AG10803 (cell line): ENCODE measurements around the gene GRIN2A.

Experiments
- DNase-seq: peaks from one replicate; pipeline ENCODE4 v3.0.0; 2010; ENCODE audit warnings: low read depth
- H3K4me3 ChIP-seq: 2 replicates; pipeline ENCODE4 v1.5.1; 2011; ENCODE audit warnings: mild to moderate bottlenecking, low read length, control low read depth
- CTCF ChIP-seq: conservative IDR thresholded peaks from 2 replicates; pipeline ENCODE4 v1.5.1; 2011; ENCODE audit warnings: mild to moderate bottlenecking, low read length, control low read depth, inconsistent platforms

The GRIN2A gene

GRCh38 chr16:10182222-10183053 is at the start of gene GRIN2A:
TSS of gene GRIN2A (minus strand) at chr16:10182428. CDS start at chr16:10180411, 2,017 bp downstream.
- no peak for TF ChIP-seq CTCF
- peak within 1 kb of the TSS; percentile 26 for H3K4me3 ChIP-seq
- DNase-seq: peak; percentile 16

GRCh38 chr16:10231563-10231962 is 49.3 kb upstream of the GRIN2A start:
- no peak for TF ChIP-seq CTCF
- no peak overlapping the region for H3K4me3 ChIP-seq
- DNase-seq: no peak

- TF ChIP-seq CTCF: no peak
- H3K4me3 ChIP-seq: no peak overlapping the region
- no peak for DNase-seq
Observed at GRCh38 chr16:10228779-10229178, 46.6 kb upstream of the GRIN2A start.

GRCh38 chr16:10226987-10227306 is 44.7 kb upstream of the GRIN2A start:
- no peak for DNase-seq
- TF ChIP-seq CTCF: no peak

GRCh38 chr16:10226141-10226986 is 44.1 kb upstream of the GRIN2A start:
- H3K4me3 ChIP-seq: no peak overlapping the region
- TF ChIP-seq CTCF: no peak
- DNase-seq: no peak

More at GRCh38 chr16:10226987-10227306, 44.7 kb upstream of the GRIN2A start:
- H3K4me3 ChIP-seq: no peak overlapping the region

GRCh38 chr16:10225653-10226052 is 43.4 kb upstream of the GRIN2A start:
- DNase-seq: no peak
- H3K4me3 ChIP-seq: no peak overlapping the region
- TF ChIP-seq CTCF: no peak
